ENCODE results near the gene C9orf50.
A peak's percentile ranks its signal among the peaks of the same experiment; 100 is the strongest.

The C9orf50 gene

DNA sequence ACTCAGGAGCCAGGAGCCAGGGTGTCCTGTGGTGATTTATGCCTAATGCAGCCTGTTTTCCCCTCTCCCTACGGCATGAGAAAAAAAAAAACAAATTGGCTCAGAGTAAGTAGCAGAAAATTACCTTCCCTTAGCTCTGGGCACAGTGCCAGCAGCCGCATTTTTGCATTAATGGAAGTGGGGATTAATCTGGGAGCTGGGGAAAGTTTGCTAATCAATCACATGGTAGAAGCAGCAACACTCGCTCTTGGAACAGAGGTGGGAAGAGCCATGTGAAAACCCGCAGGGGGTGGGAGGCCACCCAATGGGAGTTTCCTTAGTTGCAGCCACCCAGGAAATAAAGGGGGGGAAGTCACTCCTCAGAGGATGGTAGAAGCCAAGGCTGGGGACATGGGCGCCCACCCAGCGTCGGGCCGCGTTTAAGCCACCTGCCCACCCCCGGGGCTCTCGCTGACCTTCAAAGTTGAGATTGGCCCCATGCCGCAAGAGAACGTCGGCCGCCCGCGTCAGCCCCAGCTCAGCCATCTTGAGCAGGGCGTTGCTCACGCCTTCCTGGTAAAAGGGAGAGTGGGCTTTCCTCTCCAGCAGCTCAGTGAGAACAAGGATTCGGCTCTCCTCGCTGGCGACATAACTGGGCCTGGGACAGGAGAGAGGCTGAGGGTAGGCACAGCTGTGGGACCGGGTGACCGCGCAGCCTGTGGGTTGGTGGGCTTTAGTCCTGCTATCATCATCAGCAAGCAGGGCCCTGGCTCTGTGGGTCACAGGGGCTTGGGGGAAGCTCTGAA, 19.4 kb upstream of the C9orf50 start (continued):
- no peak for TF ChIP-seq ZNF10 (tag by site-specific recombination; IDR thresholded peaks at IDR 0.05)
- no peak for TF ChIP-seq SETDB1 (IDR thresholded peaks at IDR 0.05; ENCODE audit: insufficient read length, low read length)
- no peak for TF ChIP-seq ZNF514 (tag by site-specific recombination; IDR thresholded peaks at IDR 0.05)
- no peak for TF ChIP-seq ZSCAN16 (tag by site-specific recombination; IDR thresholded peaks at IDR 0.05)
- TF ChIP-seq ZNF350 (tag by site-specific recombination; IDR thresholded peaks at IDR 0.05) = no peak
- TF ChIP-seq ZNF549 (tag by site-specific recombination; IDR thresholded peaks at IDR 0.05) = no peak
- TF ChIP-seq ZFHX2 (tag by site-specific recombination; conservative IDR thresholded peaks at IDR 0.05) = peak; percentile 46
- TF ChIP-seq ZBTB48 (tag by site-specific recombination; IDR thresholded peaks at IDR 0.05) = peak; percentile 97
- TF ChIP-seq ZNF529 (tag by site-specific recombination; IDR thresholded peaks at IDR 0.05; ENCODE audit: insufficient replicate concordance) = no peak
- TF ChIP-seq ZNF560 (tag by site-specific recombination; IDR thresholded peaks at IDR 0.05; ENCODE audit: borderline replicate concordance) = no peak
- no peak for TF ChIP-seq ZSCAN5A (tag by site-specific recombination; IDR thresholded peaks at IDR 0.05)
- TF ChIP-seq GFI1B (tag by site-specific recombination; IDR thresholded peaks at IDR 0.05) = no peak
- TF ChIP-seq ZNF777 (tag by site-specific recombination; IDR thresholded peaks at IDR 0.05; ENCODE audit: borderline replicate concordance) = no peak
- TF ChIP-seq ZNF394 (tag by site-specific recombination; IDR thresholded peaks at IDR 0.05; ENCODE audit: borderline replicate concordance) = no peak
- TF ChIP-seq KLF9 (tag by site-specific recombination; IDR thresholded peaks at IDR 0.05; ENCODE audit: low read depth) = peak; percentile 57
- TF ChIP-seq ZFP69B (tag by site-specific recombination; IDR thresholded peaks at IDR 0.05) = peak; percentile 45; the same call in 1 of the 2 replicates
- TF ChIP-seq ZSCAN23 (tag by site-specific recombination; IDR thresholded peaks at IDR 0.05) = no peak
- TF ChIP-seq ZNF433 (tag by site-specific recombination; IDR thresholded peaks at IDR 0.05; ENCODE audit: low read depth) = no peak
- TF ChIP-seq, protein P1, sequence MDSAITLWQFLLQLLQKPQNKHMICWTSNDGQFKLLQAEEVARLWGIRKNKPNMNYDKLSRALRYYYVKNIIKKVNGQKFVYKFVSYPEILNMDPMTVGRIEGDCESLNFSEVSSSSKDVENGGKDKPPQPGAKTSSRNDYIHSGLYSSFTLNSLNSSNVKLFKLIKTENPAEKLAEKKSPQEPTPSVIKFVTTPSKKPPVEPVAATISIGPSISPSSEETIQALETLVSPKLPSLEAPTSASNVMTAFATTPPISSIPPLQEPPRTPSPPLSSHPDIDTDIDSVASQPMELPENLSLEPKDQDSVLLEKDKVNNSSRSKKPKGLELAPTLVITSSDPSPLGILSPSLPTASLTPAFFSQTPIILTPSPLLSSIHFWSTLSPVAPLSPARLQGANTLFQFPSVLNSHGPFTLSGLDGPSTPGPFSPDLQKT (IDR thresholded peaks at IDR 0.05; ENCODE audit: borderline replicate concordance, low read depth, low read length) = no peak
- peak; percentile 68 for TF ChIP-seq KLF1 (tag by site-specific recombination; IDR thresholded peaks at IDR 0.05)
- TF ChIP-seq, protein P2, sequence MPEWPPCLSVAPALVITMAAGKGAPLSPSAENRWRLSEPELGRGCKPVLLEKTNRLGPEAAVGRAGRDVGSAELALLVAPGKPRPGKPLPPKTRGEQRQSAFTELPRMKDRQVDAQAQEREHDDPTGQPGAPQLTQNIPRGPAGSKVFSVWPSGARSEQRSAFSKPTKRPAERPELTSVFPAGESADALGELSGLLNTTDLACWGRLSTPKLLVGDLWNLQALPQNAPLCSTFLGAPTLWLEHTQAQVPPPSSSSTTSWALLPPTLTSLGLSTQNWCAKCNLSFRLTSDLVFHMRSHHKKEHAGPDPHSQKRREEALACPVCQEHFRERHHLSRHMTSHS (tag by site-specific recombination; IDR thresholded peaks at IDR 0.05) = no peak
- TF ChIP-seq ZNF423 (tag by site-specific recombination; IDR thresholded peaks at IDR 0.05) = peak; percentile 97
- TF ChIP-seq ZNF335 (tag by site-specific recombination; conservative IDR thresholded peaks at IDR 0.05) = peak; percentile 41
- TF ChIP-seq ZNF211 (tag by site-specific recombination; IDR thresholded peaks at IDR 0.05; ENCODE audit: low read depth) = no peak
- no peak for TF ChIP-seq ZNF670 (tag by site-specific recombination; IDR thresholded peaks at IDR 0.05; ENCODE audit: low read depth)
- TF ChIP-seq PRDM4 (tag by site-specific recombination; IDR thresholded peaks at IDR 0.05) = peak; percentile 82
- TF ChIP-seq ZNF324 (tag by site-specific recombination; IDR thresholded peaks at IDR 0.05) = peak; percentile 89; the same call in 1 of the 2 replicates
- no peak for TF ChIP-seq ZNF747 (tag by site-specific recombination; IDR thresholded peaks at IDR 0.05)
- TF ChIP-seq, protein P3, sequence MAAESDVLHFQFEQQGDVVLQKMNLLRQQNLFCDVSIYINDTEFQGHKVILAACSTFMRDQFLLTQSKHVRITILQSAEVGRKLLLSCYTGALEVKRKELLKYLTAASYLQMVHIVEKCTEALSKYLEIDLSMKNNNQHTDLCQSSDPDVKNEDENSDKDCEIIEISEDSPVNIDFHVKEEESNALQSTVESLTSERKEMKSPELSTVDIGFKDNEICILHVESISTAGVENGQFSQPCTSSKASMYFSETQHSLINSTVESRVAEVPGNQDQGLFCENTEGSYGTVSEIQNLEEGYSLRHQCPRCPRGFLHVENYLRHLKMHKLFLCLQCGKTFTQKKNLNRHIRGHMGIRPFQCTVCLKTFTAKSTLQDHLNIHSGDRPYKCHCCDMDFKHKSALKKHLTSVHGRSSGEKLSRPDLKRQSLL (tag by site-specific recombination; IDR thresholded peaks at IDR 0.05) = peak; percentile 99; the same call in 1 of the 2 replicates
- TF ChIP-seq ZNF623 (tag by site-specific recombination; IDR thresholded peaks at IDR 0.05) = 0 out of 2 replicates have a peak, but pooled peaks have one; percentile 27
- TF ChIP-seq ZNF223 (tag by site-specific recombination; IDR thresholded peaks at IDR 0.05) = no peak
- no peak for TF ChIP-seq ZNF654 (tag by site-specific recombination; IDR thresholded peaks at IDR 0.05; ENCODE audit: low read depth)
- TF ChIP-seq ZNF23 (tag by site-specific recombination; IDR thresholded peaks at IDR 0.05; ENCODE audit: borderline replicate concordance) = no peak
- no peak for TF ChIP-seq ZNF416 (tag by site-specific recombination; IDR thresholded peaks at IDR 0.05)
- TF ChIP-seq TCF7L2 (IDR thresholded peaks at IDR 0.05; ENCODE audit: borderline replicate concordance, low read depth, low read length) = no peak
